Colonic mucosa (tissue), 4 donors: ENCODE data around the gene ERVK3-1. TPM values are rescaled to one million over a fixed set of nuclear protein-coding genes. Genes with fewer than 3 reads are reported as not detected.
"Not testable (repeated sequence)": the region's sequence is repeated elsewhere in the genome, so short reads cannot be mapped to it uniquely, and the experiment has no call there.

Experiments
- DNase-seq: peaks from one replicate; pipeline ENCODE4 v3.0.0-alpha.2; 2020
- H3K27ac ChIP-seq: fragments of 200-600 bp; one replicate; pipeline ENCODE4 v1.8.0; 2021
- H3K27me3 ChIP-seq: fragments of 200-600 bp; one replicate; pipeline ENCODE4 v1.8.0; 2021
- H3K36me3 ChIP-seq: fragments of 200-600 bp; one replicate; pipeline ENCODE4 v1.8.0; 2021
- H3K4me1 ChIP-seq: fragments of 200-600 bp; one replicate; pipeline ENCODE4 v1.8.0; 2021; ENCODE audit warnings: mild to moderate bottlenecking
- H3K4me3 ChIP-seq: fragments of 200-600 bp; one replicate; pipeline ENCODE4 v1.8.0; 2021
- H3K9ac ChIP-seq, 2 donors: one replicate each; pipeline ENCODE4 v1.7.0; 2013; ENCODE audit warnings: control low read depth in 2 of 2, low read depth in 2 of 2, low read length in 2 of 2
- H3K9me3 ChIP-seq: fragments of 200-600 bp; one replicate; pipeline ENCODE4 v1.8.0; 2021
- CTCF ChIP-seq: fragments of 200-600 bp; IDR thresholded peaks from one replicate; pipeline ENCODE4 v1.8.0; 2022; ENCODE audit warnings: antibody characterized with exemption, mild to moderate bottlenecking
- intact Hi-C: fragments of 100-400 bp; cut with DNase I; formaldehyde crosslinking; loops from one replicate; pipeline ENCODE4 v1.14.1; 2022
- total RNA-seq, 2 donors: library from RNA; stranded (reverse); fragmentation: NEBNext Ultra II Directional in 1 of 2; extraction: Animal tissue kit (Norgen Biotek cat#: 25700) in 1 of 2; gene quantifications; one replicate each; pipeline ENCODE4 v1.2.1, GENCODE V29; 2021
- donor health status: healthy.
- donor health status: DM: no; HTN: no; CAD: no.
- donor health status: DM: no; HTN: no; CAD: no.

ERVK3-1 gene
- total RNA-seq, 2 donors from 2014 or later: 21.6 to 25.0 TPM

GRCh38 chr19:58304748-58305064, 471 bp upstream of the ERVK3-1 start:
- H3K27ac ChIP-seq: peak overlapping the region; percentile 75
- TF ChIP-seq CTCF: no peak
- H3K9ac ChIP-seq: peak overlapping the region in 1 of 2 donors; percentile 93
- intact Hi-C loops: no loop called here
- no peak for DNase-seq
- no peaks in the 10 kb centered on the region for H3K4me1 ChIP-seq
- no peaks in the 10 kb centered on the region for H3K27me3 ChIP-seq
- H3K4me3 ChIP-seq: peak overlapping the region; percentile 98
- H3K36me3 ChIP-seq: no peaks in the 10 kb centered on the region
- no peaks in the 10 kb centered on the region for H3K9me3 ChIP-seq

DNA sequence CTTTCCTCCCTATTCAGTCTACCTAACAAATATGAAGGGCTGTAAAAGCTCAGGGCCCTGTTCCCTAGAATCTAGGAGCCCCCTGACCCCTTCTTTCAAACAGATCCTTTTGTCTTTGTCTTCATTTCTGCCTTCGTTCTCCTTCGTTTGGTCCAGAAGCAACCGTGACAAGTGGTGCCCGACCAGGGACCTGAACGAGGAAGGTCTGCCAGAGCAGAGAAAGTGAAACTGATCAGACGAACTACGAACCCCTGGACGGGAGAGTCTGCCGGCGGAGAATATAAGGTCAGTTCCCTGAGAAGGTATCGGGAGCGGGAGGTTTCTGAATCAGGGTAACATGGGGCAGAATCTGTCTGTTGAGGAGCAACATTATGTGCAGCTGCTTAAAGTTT, 751 bp downstream of the ERVK3-1 start:
- Histone ChIP-seq H3K36me3 (no peaks in the 10 kb centered on the region), H3K9me3 (no peaks in the 10 kb centered on the region), H3K27me3 (no peaks in the 10 kb centered on the region), H3K27ac (peak overlapping the region; percentile 75), H3K4me1 (no peaks in the 10 kb centered on the region), H3K4me3 (peak overlapping the region; percentile 98), H3K9ac (peak overlapping the region; percentile 93 to 97)
- TF ChIP-seq CTCF: no peak
- DNase-seq: peak; percentile 21
- intact Hi-C loops: no loop called here

DNA sequence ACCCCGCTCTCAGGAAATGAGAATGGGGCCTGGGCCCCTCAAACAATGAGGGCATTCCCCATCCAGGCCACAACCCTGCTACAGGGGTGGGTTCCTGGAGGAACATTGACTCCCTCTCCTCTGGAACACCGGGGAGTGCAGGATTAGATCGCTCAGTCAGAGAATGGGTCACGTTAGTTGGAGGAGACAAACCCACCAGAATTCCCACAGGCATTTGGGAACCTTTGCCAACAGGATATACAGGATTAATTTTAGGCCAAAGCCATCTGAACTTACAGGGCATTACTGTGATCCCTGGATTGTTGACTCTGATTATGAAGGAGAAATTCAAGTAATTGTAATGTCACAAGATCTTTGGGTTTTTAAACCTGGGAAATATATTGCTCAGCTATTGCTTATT, 2.6 kb downstream of the ERVK3-1 start:
- no peak for TF ChIP-seq CTCF
- no peak overlapping the region for H3K9ac ChIP-seq
- intact Hi-C loops: no loop called here
- H3K4me1 ChIP-seq: no peaks in the 10 kb centered on the region
- no peak for DNase-seq
- no peaks in the 10 kb centered on the region for H3K9me3 ChIP-seq
- no peak overlapping the region for H3K4me3 ChIP-seq
- H3K27me3 ChIP-seq: no peaks in the 10 kb centered on the region
- no peak overlapping the region for H3K27ac ChIP-seq
- H3K36me3 ChIP-seq: no peaks in the 10 kb centered on the region

DNA sequence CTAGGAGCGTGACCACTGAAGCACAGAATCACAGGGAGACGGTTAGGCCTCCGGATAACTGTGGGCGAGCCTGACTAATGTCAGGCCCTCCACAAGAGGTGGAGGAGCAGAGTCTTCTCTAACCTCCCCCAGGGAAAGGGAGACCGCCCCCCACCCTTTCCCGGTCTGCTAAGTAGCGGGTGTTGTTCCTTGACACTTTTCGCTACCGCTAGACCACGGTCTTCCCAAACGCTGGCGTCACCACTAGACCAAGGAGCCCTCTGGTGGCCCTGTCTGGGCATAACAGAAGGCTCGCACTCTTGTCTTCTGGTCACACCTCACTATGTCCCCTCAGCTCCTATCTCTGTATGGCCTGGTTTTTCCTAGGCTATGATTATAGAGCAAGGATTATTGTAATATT, 5.5 kb downstream of the ERVK3-1 start:
- H3K27me3 ChIP-seq, H3K9ac ChIP-seq, H3K4me1 ChIP-seq, H3K9me3 ChIP-seq, DNase-seq, intact Hi-C loops, H3K36me3 ChIP-seq, H3K27ac ChIP-seq, H3K4me3 ChIP-seq: not testable (repeated sequence)

- Histone ChIP-seq H3K27ac (no peak overlapping the region), H3K9me3 (no peaks in the 10 kb centered on the region), H3K4me3 (no peak overlapping the region), H3K36me3 (no peaks in the 10 kb centered on the region), H3K27me3 (no peaks in the 10 kb centered on the region), H3K9ac (no peak overlapping the region), H3K4me1 (no peaks in the 10 kb centered on the region)
- no peak for TF ChIP-seq CTCF
- no peak for DNase-seq
- intact Hi-C loops: no loop called here
Observed at GRCh38 chr19:58311345-58311865, 6.2 kb downstream of the ERVK3-1 start.

DNA sequence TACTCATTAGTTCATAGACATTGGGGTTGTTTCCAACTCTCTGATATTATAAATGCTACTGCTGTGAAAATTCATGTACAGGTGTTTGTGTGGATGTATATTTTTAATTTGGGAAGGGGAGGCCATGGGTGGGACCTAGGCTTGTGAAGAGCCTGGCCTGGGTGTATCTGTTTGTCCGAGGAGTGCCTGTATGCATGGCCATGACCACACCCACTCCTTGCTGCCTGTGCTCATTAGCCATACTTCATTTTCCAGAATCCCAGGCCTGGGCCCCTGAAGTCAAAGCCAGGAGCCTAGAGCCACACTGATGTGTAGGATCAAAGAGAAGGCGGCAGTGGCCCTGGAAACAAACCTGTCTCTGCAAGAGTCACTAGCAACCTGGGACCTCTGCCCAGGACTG, 10.4 kb downstream of the ERVK3-1 start:
- no peaks in the 10 kb centered on the region for H3K36me3 ChIP-seq
- H3K27ac ChIP-seq: no peak overlapping the region
- intact Hi-C loops: no loop called here
- H3K9ac ChIP-seq: no peak overlapping the region
- no peak overlapping the region for H3K4me3 ChIP-seq
- DNase-seq: no peak
- no peaks in the 10 kb centered on the region for H3K9me3 ChIP-seq
- no peak for TF ChIP-seq CTCF
- H3K4me1 ChIP-seq: no peaks in the 10 kb centered on the region
- no peaks in the 10 kb centered on the region for H3K27me3 ChIP-seq
